OCI-LY7 (cell line): ENCODE data around the gene LPAR1. TPM values are rescaled to one million over a fixed set of nuclear protein-coding genes. Genes with fewer than 3 reads are reported as not detected.

Experiments
- BruUV-seq: library from RNA; stranded (reverse); fragments of 400-500 nt; replicated peaks from 2 replicates; lab custom pipeline; 2021; lab: Mats Ljungman, UMichigan
- CTCF ChIA-PET: fragments of 300-600 bp; sonication (Branson Sonifier 250); formaldehyde crosslinking; loops from one replicate; lab custom pipeline; 2022; ENCODE audit warnings: antibody characterized with exemption; ENCODE audit not compliant: unreplicated experiment; lab: Charles Lee
- POLR2A ChIA-PET: fragments of 300-600 bp; sonication (Branson Sonifier 250); formaldehyde crosslinking; loops from one replicate; lab custom pipeline; 2022; ENCODE audit warnings: antibody characterized with exemption; lab: Charles Lee
- DNase-seq: peaks from one replicate; pipeline ENCODE4 v3.0.0-alpha.2; 2015; ENCODE audit warnings: low spot score
- H2AFZ ChIP-seq: fragments of 200-600 bp; sonication (generic), shearing (Covaris generic); 2 replicates; pipeline ENCODE4 v1.6.1; 2014; ENCODE audit warnings: mild to moderate bottlenecking, antibody characterized with exemption, low read length, moderate library complexity
- H3K27ac ChIP-seq: fragments of 200-600 bp; sonication (generic); 2 replicates; pipeline ENCODE4 v1.5.1; 2014; ENCODE audit warnings: mixed run types, low read depth, mild to moderate bottlenecking, moderate library complexity, low read length, inconsistent platforms; ENCODE audit not compliant: poor library complexity, severe bottlenecking
- H3K36me3 ChIP-seq: fragments of 200-600 bp; sonication (generic); 2 replicates; pipeline ENCODE4 v1.6.1; 2014; ENCODE audit warnings: mild to moderate bottlenecking, antibody characterized with exemption, low read length, moderate library complexity, mixed read lengths; ENCODE audit not compliant: insufficient read depth
- H3K4me1 ChIP-seq: fragments of 200-600 bp; sonication (generic); 2 replicates; pipeline ENCODE4 v1.5.1; 2014; ENCODE audit warnings: mild to moderate bottlenecking, low read length; ENCODE audit not compliant: insufficient read depth, poor library complexity, severe bottlenecking
- H3K4me2 ChIP-seq: fragments of 200-600 bp; sonication (generic); 2 replicates; pipeline ENCODE4 v1.6.1; 2014; ENCODE audit warnings: mild to moderate bottlenecking, low read length
- H3K4me3 ChIP-seq: fragments of 200-600 bp; sonication (generic); 2 replicates; pipeline ENCODE4 v1.5.1; 2014; ENCODE audit warnings: mild to moderate bottlenecking, low read depth, low read length; ENCODE audit not compliant: poor library complexity, severe bottlenecking
- H3K79me2 ChIP-seq: fragments of 200-600 bp; sonication (generic); 2 replicates; pipeline ENCODE4 v1.6.1; 2016; ENCODE audit warnings: low read depth, mild to moderate bottlenecking, low read length, moderate library complexity, mixed read lengths; ENCODE audit not compliant: insufficient read depth
- H3K9me2 ChIP-seq: fragments of 200-600 bp; sonication (generic); 2 replicates; pipeline ENCODE4 v1.6.1; 2016; ENCODE audit warnings: mild to moderate bottlenecking, low read length, mixed read lengths; ENCODE audit not compliant: insufficient read depth
- H3K9me3 ChIP-seq: fragments of 200-600 bp; sonication (generic); 2 replicates; pipeline ENCODE4 v1.6.1; 2014; ENCODE audit warnings: mild to moderate bottlenecking, mixed run types, low read length, mixed read lengths
- H4K20me1 ChIP-seq: fragments of 200-600 bp; sonication (generic); 2 replicates; pipeline ENCODE4 v1.6.1; 2014; ENCODE audit warnings: mild to moderate bottlenecking, antibody characterized with exemption, low read length, moderate library complexity, mixed read lengths; ENCODE audit not compliant: insufficient read depth
- CTCF ChIP-seq: fragments of 200-600 bp; sonication (generic); conservative IDR thresholded peaks from 2 replicates; pipeline ENCODE4 v1.5.1; 2014; ENCODE audit warnings: mild to moderate bottlenecking, antibody characterized with exemption, low read length, moderate library complexity, mixed read lengths
- EZH2phosphoT487 ChIP-seq: fragments of 200-600 bp; sonication (generic); IDR thresholded peaks from 2 replicates; pipeline ENCODE4 v1.6.1; 2018; ENCODE audit warnings: low read depth, borderline replicate concordance, mild to moderate bottlenecking, mixed run types, antibody characterized with exemption, low read length, moderate library complexity, mixed read lengths
- intact Hi-C: fragments of 100-400 bp; cut with micrococcal nuclease; formaldehyde crosslinking; loops from one replicate; pipeline ENCODE4 v1.10.0; 2022; ENCODE audit not compliant: unreplicated experiment
- total RNA-seq, 2 experiments: library from RNA; depleted of rRNA in 1 of 2; stranded (reverse); fragments of >200 nt in 1 of 2; shearing (Covaris generic) in 1 of 2; gene quantifications; 2 replicates each; pipeline ENCODE4 v1.2.3, GENCODE V29; 2014 to 2022

LPAR1 gene
- total RNA-seq, 2 experiments from 2014 or later: not detected

DNA sequence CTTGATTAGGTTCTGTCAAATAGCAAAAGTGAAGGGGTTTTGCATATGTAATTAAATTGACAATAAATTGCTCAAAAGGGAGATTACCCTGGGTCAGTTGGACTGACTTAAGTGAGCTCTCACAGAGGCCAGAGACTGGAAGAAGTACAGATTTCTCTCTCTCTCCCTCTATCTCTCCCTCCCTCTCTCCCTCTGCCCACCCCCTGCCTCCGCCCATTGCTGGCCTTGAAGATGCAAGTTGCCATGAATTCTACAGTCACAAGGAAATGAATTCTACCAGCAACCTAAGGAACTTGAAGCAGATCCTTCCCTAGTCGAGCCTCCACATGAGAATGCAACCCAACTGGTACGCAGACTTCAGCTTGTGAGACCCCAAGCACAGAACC, 119.2 kb downstream of the LPAR1 start:
- no peak for DNase-seq
- intact Hi-C loops: no loop called here
- H3K27ac ChIP-seq: no peak overlapping the region
- no peak overlapping the region for H3K4me3 ChIP-seq
- ChIA-PET CTCF (no interaction called here), POLR2A (no interaction called here)
- BruUV-seq: no TSS peak
- H3K36me3 ChIP-seq: no peaks in the 10 kb centered on the region
- TF ChIP-seq CTCF: no peak
- no peak for TF ChIP-seq EZH2phosphoT487
- H3K4me2 ChIP-seq: no peak overlapping the region
- no peaks in the 10 kb centered on the region for H3K9me3 ChIP-seq
- H3K9me2 ChIP-seq: no peaks in the 10 kb centered on the region
- no peaks in the 10 kb centered on the region for H3K4me1 ChIP-seq
- H4K20me1 ChIP-seq: no peaks in the 10 kb centered on the region
- H3K79me2 ChIP-seq: no peaks in the 10 kb centered on the region
- H2AFZ ChIP-seq: no peak overlapping the region

- intact Hi-C loops: no loop called here
- ChIA-PET POLR2A (interaction anchor here (1.0 kb wide), 1 partner anchor 47 kb away, joined by 3 read pairs; no protein-coding TSS in a partner anchor), CTCF (no interaction called here)
Observed at GRCh38 chr9:110918316-110919049, 119.8 kb downstream of the LPAR1 start.

More at GRCh38 chr9:110918316-110919049, 119.8 kb downstream of the LPAR1 start:
- Histone ChIP-seq H3K36me3 (no peaks in the 10 kb centered on the region), H2AFZ (no peak overlapping the region), H3K4me2 (no peak overlapping the region), H3K4me1 (no peaks in the 10 kb centered on the region), H3K79me2 (no peaks in the 10 kb centered on the region), H3K9me3 (no peaks in the 10 kb centered on the region), H4K20me1 (no peaks in the 10 kb centered on the region), H3K27ac (no peak overlapping the region), H3K9me2 (no peaks in the 10 kb centered on the region), H3K4me3 (no peak overlapping the region)
- TF ChIP-seq EZH2phosphoT487 (no peak), CTCF (no peak)
- no peak for DNase-seq
- no TSS peak for BruUV-seq
